Mucosa of stomach (tissue), 1 donor: ENCODE results near the gene DDX55.
"Not testable (repeated sequence)": the region's sequence is repeated elsewhere in the genome, so short reads cannot be mapped to it uniquely, and the experiment has no call there.

Experiments
- H3K27me3 ChIP-seq: one replicate; pipeline ENCODE4 v1.7.0; 2013; ENCODE audit warnings: mild to moderate bottlenecking, low read length; ENCODE audit not compliant: control insufficient read depth, insufficient read depth
- H3K36me3 ChIP-seq: one replicate; pipeline ENCODE4 v1.7.0; 2013; ENCODE audit warnings: low read length; ENCODE audit not compliant: control insufficient read depth, insufficient read depth
- H3K4me1 ChIP-seq: one replicate; pipeline ENCODE4 v1.7.0; 2013; ENCODE audit warnings: mild to moderate bottlenecking, low read length; ENCODE audit not compliant: control insufficient read depth, insufficient read depth
- H3K4me3 ChIP-seq: one replicate; pipeline ENCODE4 v1.7.0; 2013; ENCODE audit warnings: low read length
- H3K9ac ChIP-seq: one replicate; pipeline ENCODE4 v1.7.0; 2013; ENCODE audit warnings: mild to moderate bottlenecking, low read length, moderate library complexity
- H3K9me3 ChIP-seq: one replicate; pipeline ENCODE4 v1.7.0; 2013; ENCODE audit warnings: mild to moderate bottlenecking, low read length, moderate library complexity; ENCODE audit not compliant: control insufficient read depth
- donor health status: Pancreatic carcinoma.

Gene DDX55, protein sequence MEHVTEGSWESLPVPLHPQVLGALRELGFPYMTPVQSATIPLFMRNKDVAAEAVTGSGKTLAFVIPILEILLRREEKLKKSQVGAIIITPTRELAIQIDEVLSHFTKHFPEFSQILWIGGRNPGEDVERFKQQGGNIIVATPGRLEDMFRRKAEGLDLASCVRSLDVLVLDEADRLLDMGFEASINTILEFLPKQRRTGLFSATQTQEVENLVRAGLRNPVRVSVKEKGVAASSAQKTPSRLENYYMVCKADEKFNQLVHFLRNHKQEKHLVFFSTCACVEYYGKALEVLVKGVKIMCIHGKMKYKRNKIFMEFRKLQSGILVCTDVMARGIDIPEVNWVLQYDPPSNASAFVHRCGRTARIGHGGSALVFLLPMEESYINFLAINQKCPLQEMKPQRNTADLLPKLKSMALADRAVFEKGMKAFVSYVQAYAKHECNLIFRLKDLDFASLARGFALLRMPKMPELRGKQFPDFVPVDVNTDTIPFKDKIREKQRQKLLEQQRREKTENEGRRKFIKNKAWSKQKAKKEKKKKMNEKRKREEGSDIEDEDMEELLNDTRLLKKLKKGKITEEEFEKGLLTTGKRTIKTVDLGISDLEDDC

DNA sequence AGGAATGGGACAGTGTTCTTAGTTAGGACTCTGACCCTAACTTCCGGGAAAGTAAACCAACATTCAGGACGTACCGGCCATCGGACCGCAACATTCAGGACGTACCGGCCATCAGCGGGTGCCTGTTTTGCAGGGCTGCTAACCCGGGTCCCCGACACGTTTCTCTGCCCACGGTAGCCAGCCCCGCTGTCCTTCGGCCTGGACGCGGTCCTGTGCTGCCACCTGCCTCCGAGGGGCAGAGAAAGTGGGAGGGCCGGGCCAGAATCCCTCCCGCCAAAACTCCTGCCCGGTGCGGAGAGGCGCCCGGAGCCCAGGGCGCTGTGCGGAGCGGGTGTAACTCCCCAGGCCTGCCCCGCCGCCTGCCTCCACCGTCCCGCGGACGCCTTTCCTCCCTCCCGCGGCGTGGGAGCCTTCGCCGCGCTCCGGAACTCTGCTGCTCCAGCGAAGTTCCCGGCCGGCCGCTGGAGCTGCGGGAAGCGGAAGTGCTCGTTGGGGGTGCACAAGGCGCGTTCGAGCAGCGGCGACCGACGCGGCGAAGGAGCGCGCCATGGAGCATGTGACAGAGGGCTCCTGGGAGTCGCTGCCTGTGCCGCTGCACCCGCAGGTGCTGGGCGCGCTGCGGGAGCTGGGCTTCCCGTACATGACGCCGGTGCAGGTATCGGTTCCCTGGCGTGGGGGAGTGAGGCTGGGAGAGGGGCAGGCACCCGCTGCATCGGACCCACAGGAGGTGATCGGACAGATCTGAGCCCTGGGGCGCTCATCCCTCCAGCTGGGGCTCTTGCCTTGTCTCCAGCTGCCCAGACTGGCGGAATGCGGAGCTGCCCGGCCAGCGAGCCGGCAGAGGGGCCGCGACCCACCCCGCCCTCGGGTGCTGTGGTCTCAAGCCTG, at the start of gene DDX55:
DDX55 (plus strand) TSS at position 498 of the 888 bp plus-strand sequence; CDS start at position 548, 50 bp downstream.
- Histone ChIP-seq H3K4me3 (peak within 1 kb of the TSS; percentile 92), H3K4me1 (peaks cover 18% of the 10 kb centered on the region), H3K9me3 (no peaks in the 10 kb centered on the region), H3K9ac (peak within 1 kb of the TSS; percentile 81), H3K27me3 (no peaks in the 10 kb centered on the region), H3K36me3 (peaks cover 5% of the 10 kb centered on the region)

GRCh38 chr12:123554136-123554535, 47.8 kb upstream of the DDX55 start:
- H3K36me3 ChIP-seq, H3K4me3 ChIP-seq, H3K27me3 ChIP-seq, H3K9ac ChIP-seq, H3K9me3 ChIP-seq, H3K4me1 ChIP-seq: not testable (repeated sequence)

DNA sequence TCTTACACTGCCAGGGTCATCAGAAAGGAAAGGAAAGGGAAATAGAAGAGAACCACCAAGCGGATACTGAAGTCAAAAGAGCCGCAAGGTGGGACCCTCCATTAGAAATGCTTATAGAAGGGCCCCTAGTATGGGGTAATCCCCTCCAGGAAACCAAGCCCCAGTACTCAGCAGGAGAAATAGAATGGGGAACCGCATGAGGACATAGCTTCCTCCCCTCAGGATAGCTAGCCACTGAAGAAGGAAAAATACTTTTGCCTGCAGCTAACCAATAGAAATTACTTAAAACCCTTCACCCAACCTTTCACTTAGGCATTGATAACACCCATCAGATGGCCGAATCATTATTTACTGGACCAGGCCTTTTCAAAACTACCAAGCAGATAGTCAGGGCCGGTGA, 47.1 kb upstream of the DDX55 start:
- not testable (repeated sequence) for H3K36me3 ChIP-seq, H3K4me3 ChIP-seq, H3K9ac ChIP-seq, H3K9me3 ChIP-seq, H3K27me3 ChIP-seq, H3K4me1 ChIP-seq

GRCh38 chr12:123558487-123558886, 43.4 kb upstream of the DDX55 start:
- H3K4me1 ChIP-seq, H3K27me3 ChIP-seq, H3K4me3 ChIP-seq, H3K36me3 ChIP-seq, H3K9me3 ChIP-seq, H3K9ac ChIP-seq: not testable (repeated sequence)

- Histone ChIP-seq H3K27me3 (no peaks in the 10 kb centered on the region), H3K36me3 (no peaks in the 10 kb centered on the region), H3K4me1 (no peaks in the 10 kb centered on the region), H3K9me3 (no peaks in the 10 kb centered on the region), H3K9ac (no peak overlapping the region), H3K4me3 (no peak overlapping the region)
Measured at GRCh38 chr12:123559468-123559867, 42.4 kb upstream of the DDX55 start.

DNA sequence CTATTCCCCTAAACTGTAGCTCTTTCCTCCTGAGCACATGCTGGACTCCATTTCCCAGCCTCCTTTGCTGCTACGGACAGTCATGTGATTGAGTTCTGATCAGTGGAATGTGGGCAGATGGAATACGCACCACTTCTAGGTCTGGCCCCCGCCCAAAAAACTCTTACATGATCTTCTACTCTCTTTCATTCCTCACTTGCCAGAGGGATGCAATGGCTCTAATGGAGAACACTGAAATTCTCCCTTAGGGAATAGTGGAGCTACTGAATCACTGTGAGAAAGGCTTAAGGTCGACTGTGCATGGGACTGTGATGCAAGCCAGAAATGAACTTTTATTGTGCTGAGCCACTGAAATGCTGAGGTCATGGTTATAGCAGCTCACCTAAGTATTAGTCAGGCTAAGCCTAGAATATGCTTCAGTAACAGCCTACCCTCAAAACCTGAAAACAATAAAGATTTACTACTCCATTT, 30.5 kb upstream of the DDX55 start:
- Histone ChIP-seq H3K4me1 (no peaks in the 10 kb centered on the region), H3K9me3 (no peaks in the 10 kb centered on the region), H3K4me3 (no peak overlapping the region), H3K27me3 (no peaks in the 10 kb centered on the region), H3K9ac (no peak overlapping the region), H3K36me3 (no peaks in the 10 kb centered on the region)

DNA sequence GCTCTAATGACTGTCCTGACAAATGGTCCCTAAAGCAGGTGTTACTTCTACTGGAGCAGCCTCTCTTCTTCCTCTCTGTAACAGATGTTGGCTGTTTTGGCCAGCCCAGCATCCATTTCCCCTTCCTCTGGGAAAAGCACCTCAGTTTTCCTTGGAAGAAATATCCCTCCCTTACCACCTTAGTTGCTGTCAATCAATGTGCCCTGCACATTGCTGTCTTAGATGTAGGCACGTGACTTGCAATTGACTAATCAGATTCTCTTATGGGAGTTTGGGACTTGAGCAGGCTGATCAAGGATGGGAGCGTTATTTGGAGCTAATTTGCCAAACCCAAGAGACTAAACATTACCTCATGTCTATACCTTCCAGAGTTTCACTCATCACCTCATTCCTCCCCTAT, 29.5 kb upstream of the DDX55 start:
- Histone ChIP-seq H3K36me3 (no peaks in the 10 kb centered on the region), H3K27me3 (no peaks in the 10 kb centered on the region), H3K9ac (no peak overlapping the region), H3K4me3 (no peak overlapping the region), H3K9me3 (no peaks in the 10 kb centered on the region), H3K4me1 (no peaks in the 10 kb centered on the region)

DNA sequence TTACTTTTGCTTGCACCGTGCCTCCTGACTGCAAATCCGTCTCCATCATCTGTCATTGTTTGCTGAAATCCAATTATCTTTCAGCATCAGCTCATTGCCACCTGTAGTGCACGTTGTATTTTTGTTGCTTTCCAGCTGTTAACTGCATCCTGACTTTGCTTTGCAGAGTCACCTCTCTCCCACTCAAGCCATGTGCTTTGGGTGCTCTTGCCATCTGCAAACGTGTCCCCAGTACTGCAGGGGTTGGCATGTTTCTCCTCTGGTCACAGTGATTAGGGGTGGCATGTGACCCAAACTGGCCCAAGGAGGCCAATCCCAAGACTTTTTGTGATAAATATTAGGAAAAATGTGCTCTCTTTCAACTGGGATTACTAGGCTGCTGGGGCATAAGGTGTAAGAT, 28.0 kb upstream of the DDX55 start:
- Histone ChIP-seq H3K27me3 (no peaks in the 10 kb centered on the region), H3K36me3 (no peaks in the 10 kb centered on the region), H3K9ac (no peak overlapping the region), H3K4me3 (no peak overlapping the region), H3K9me3 (no peaks in the 10 kb centered on the region), H3K4me1 (no peaks in the 10 kb centered on the region)

GRCh38 chr12:123576611-123577010, 25.3 kb upstream of the DDX55 start:
- Histone ChIP-seq H3K9me3 (no peaks in the 10 kb centered on the region), H3K27me3 (no peaks in the 10 kb centered on the region), H3K4me3 (no peak overlapping the region)

GRCh38 chr12:123578243-123578642, 23.7 kb upstream of the DDX55 start:
- Histone ChIP-seq H3K4me1 (no peaks in the 10 kb centered on the region), H3K4me3 (no peak overlapping the region), H3K27me3 (no peaks in the 10 kb centered on the region), H3K9me3 (no peaks in the 10 kb centered on the region), H3K36me3 (no peaks in the 10 kb centered on the region), H3K9ac (no peak overlapping the region)

More at GRCh38 chr12:123576611-123577010, 25.3 kb upstream of the DDX55 start:
- Histone ChIP-seq H3K9ac (no peak overlapping the region), H3K36me3 (no peaks in the 10 kb centered on the region), H3K4me1 (no peaks in the 10 kb centered on the region)

DNA sequence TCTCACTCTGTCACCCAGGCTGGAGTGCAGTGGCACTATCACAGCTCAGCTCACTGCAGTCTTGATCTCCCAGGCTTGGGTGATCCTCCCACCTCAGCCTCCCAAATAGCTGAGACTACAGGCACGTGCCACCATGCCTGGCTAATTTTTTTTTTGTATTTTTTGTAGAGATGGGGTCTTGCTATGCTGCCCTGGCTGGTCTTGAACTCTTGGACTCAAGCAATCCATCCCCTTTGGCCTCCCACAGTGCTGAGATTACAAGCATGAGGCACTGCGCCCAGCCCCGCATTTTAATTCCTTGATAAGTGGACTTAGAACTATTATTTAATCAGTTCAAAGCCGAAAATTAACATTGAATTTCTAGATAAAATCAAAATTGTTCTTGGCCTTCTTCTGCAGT, 23.1 kb upstream of the DDX55 start:
- H3K9ac ChIP-seq, H3K36me3 ChIP-seq, H3K27me3 ChIP-seq, H3K4me3 ChIP-seq, H3K4me1 ChIP-seq, H3K9me3 ChIP-seq: not testable (repeated sequence)

GRCh38 chr12:123580772-123581171, 21.1 kb upstream of the DDX55 start:
- Histone ChIP-seq H3K9ac (no peak overlapping the region), H3K27me3 (no peaks in the 10 kb centered on the region), H3K4me1 (no peaks in the 10 kb centered on the region), H3K36me3 (no peaks in the 10 kb centered on the region), H3K4me3 (no peak overlapping the region), H3K9me3 (no peaks in the 10 kb centered on the region)
